Endothelial cell of umbilical vein (primary cell): ENCODE data around the gene SLC7A10. TPM values are rescaled to one million over a fixed set of nuclear protein-coding genes. Genes with fewer than 3 reads are reported as not detected.

Source experiments
- BruUV-seq: library from RNA; stranded (reverse); fragments of 400-500 nt; replicated peaks from 2 replicates; lab custom pipeline; 2021; lab: Mats Ljungman, UMichigan
- CTCF ChIA-PET: fragments of 300-600, 350-600 bp; sonication (Branson Sonifier 250); formaldehyde crosslinking; loops from one replicate; lab custom pipeline; 2021; ENCODE audit warnings: antibody characterized with exemption, inconsistent platforms; lab: Charles Lee
- POLR2A ChIA-PET: fragments of 300-600, 350-600 bp; sonication (Branson Sonifier 250); formaldehyde crosslinking; loops from one replicate; lab custom pipeline; 2021; ENCODE audit warnings: antibody characterized with exemption, inconsistent platforms; lab: Charles Lee
- DNase-seq: peaks from one replicate; pipeline ENCODE4 v3.0.0-alpha.2; 2011; ENCODE audit warnings: low read depth, low spot score
- FAIRE-seq: peaks from 2 replicates; lab custom pipeline; 2011; peaks lifted over from hg19 to GRCh38; lab: Jason Lieb, UNC
- H2AFZ ChIP-seq: 2 replicates; pipeline ENCODE4 v1.6.0; 2012; ENCODE audit warnings: low read depth, low read length, control low read depth, inconsistent platforms
- H3K27ac ChIP-seq: 2 replicates; pipeline ENCODE4 v1.5.1; 2011; ENCODE audit warnings: low read depth, mild to moderate bottlenecking, control low read depth, low read length, moderate library complexity; ENCODE audit not compliant: insufficient read depth
- H3K27me3 ChIP-seq, 2 experiments: 2 replicates each; pipeline versions ENCODE4 v1.6.0 to v1.6.1; 2011; ENCODE audit warnings: low read length in 2 of 2, mixed read lengths in 1 of 2; ENCODE audit not compliant: control insufficient read depth in 2 of 2, insufficient read depth in 2 of 2
- H3K36me3 ChIP-seq, 2 experiments: 2 replicates in 1 of 2; 3 replicates in 1 of 2; pipeline ENCODE4 v1.5.1; 2011; ENCODE audit warnings: low read length in 2 of 2, mild to moderate bottlenecking in 1 of 2, moderate library complexity in 1 of 2; ENCODE audit not compliant: control insufficient read depth in 2 of 2, insufficient read depth in 2 of 2; ENCODE audit errors: extremely low read depth in 1 of 2
- H3K4me1 ChIP-seq: 3 replicates; pipeline ENCODE4 v1.5.1; 2011; ENCODE audit warnings: mild to moderate bottlenecking, low read length; ENCODE audit not compliant: control insufficient read depth, insufficient read depth; ENCODE audit errors: extremely low read depth
- H3K4me2 ChIP-seq: 2 replicates; pipeline ENCODE4 v1.6.1; 2011; ENCODE audit warnings: low read length, control low read depth, mixed read lengths; ENCODE audit not compliant: insufficient read depth
- H3K4me3 ChIP-seq, 3 experiments: fragments of 200-600 bp in 1 of 3; sonication (generic), shearing (Covaris generic) in 1 of 3; replicated peaks in 1 of 3; 2 replicates each; pipeline ENCODE4 v1.5.1; 2011 to 2016; ENCODE audit warnings: control low read depth in 3 of 3, low read length in 3 of 3, mild to moderate bottlenecking in 2 of 3, inconsistent platforms in 1 of 3, low read depth in 1 of 3, moderate library complexity in 1 of 3; ENCODE audit not compliant: insufficient read depth in 1 of 3
- H3K79me2 ChIP-seq: 2 replicates; pipeline ENCODE4 v1.6.0; 2012; ENCODE audit warnings: low read length, inconsistent platforms; ENCODE audit not compliant: control insufficient read depth, insufficient read depth
- H3K9ac ChIP-seq: replicated peaks from 2 replicates; pipeline ENCODE3; 2011; ENCODE audit warnings: low read length, control low read depth; ENCODE audit not compliant: insufficient read depth; ENCODE audit errors: extremely low read depth
- H3K9me1 ChIP-seq: replicated peaks from 3 replicates; pipeline ENCODE4 v1.6.0; 2011; ENCODE audit warnings: mild to moderate bottlenecking, low read length; ENCODE audit not compliant: control insufficient read depth, insufficient read depth; ENCODE audit errors: extremely low read depth
- H3K9me3 ChIP-seq: replicated peaks from 2 replicates; pipeline ENCODE4 v1.5.1; 2012; ENCODE audit warnings: low read length, inconsistent platforms; ENCODE audit not compliant: control insufficient read depth, insufficient read depth
- H4K20me1 ChIP-seq: replicated peaks from 2 replicates; pipeline ENCODE3; 2011; ENCODE audit warnings: mild to moderate bottlenecking, low read length; ENCODE audit not compliant: control insufficient read depth, insufficient read depth; ENCODE audit errors: extremely low read depth
- CTCF ChIP-seq, 2 donors: IDR thresholded peaks; 1 replicate in 1 of 2; 2 replicates in 1 of 2; pipeline ENCODE4 v1.5.1; 2011; ENCODE audit warnings: low read length in 2 of 2, mild to moderate bottlenecking in 2 of 2, moderate library complexity in 2 of 2, control low read depth in 1 of 2, inconsistent platforms in 1 of 2, low read depth in 1 of 2; ENCODE audit not compliant: insufficient read depth in 1 of 2; ENCODE audit errors: extremely low read depth in 1 of 2
- EZH2 ChIP-seq: IDR thresholded peaks from 2 replicates; pipeline ENCODE4 v1.6.1; 2012; ENCODE audit warnings: borderline replicate concordance, low read depth, mild to moderate bottlenecking, moderate library complexity, low read length, inconsistent platforms; ENCODE audit not compliant: severe bottlenecking
- FOS ChIP-seq: IDR thresholded peaks from 2 replicates; pipeline ENCODE4 v1.6.1; 2011; ENCODE audit warnings: mild to moderate bottlenecking, low read length, moderate library complexity, borderline replicate concordance; ENCODE audit not compliant: insufficient read depth
- GATA2 ChIP-seq: IDR thresholded peaks from 2 replicates; pipeline ENCODE4 v1.7.0; 2011; ENCODE audit warnings: low read depth, mild to moderate bottlenecking, moderate library complexity, mixed read lengths, low read length; ENCODE audit not compliant: insufficient read length, insufficient read depth
- JUN ChIP-seq: IDR thresholded peaks from 2 replicates; pipeline ENCODE4 v1.6.1; 2011; ENCODE audit warnings: borderline replicate concordance, low read depth; ENCODE audit not compliant: insufficient read length, insufficient read depth
- MAX ChIP-seq: IDR thresholded peaks from 2 replicates; pipeline ENCODE4 v1.6.1; 2011; ENCODE audit not compliant: insufficient read depth, insufficient read length
- MYC ChIP-seq: IDR thresholded peaks from one replicate; pipeline ENCODE4 v1.6.1; 2011; ENCODE audit warnings: mild to moderate bottlenecking, low read depth, low read length
- POLR2A ChIP-seq: IDR thresholded peaks from 2 replicates; pipeline ENCODE4 v1.6.1; 2012; ENCODE audit warnings: low read depth, mild to moderate bottlenecking, control low read depth, low read length
- POLR2AphosphoS5 ChIP-seq: IDR thresholded peaks from 2 replicates; pipeline ENCODE4 v1.6.1; 2012; ENCODE audit warnings: low read depth, mild to moderate bottlenecking, control low read depth, low read length, moderate library complexity; ENCODE audit not compliant: insufficient read depth
- dilution Hi-C: fragments of 300-500 bp; cut with MboI; formaldehyde crosslinking; loops from one replicate; pipeline ENCODE4 v1.15.0; 2019; ENCODE audit warnings: low sequenced_read_pairs; ENCODE audit not compliant: extremely low pct_ligation_motif_present
- intact Hi-C: fragments of 100-400 bp; cut with micrococcal nuclease; formaldehyde crosslinking; loops from one replicate; pipeline ENCODE4 v1.10.0; 2022
- polyA plus RNA-seq, 4 experiments: library from polyadenylated mRNA; depleted of rRNA in 3 of 4; stranded (reverse) in 3 of 4; unstranded in 1 of 4; fragments of >200 nt; gene quantifications; 2 replicates each; pipeline versions ENCODE4 v1.2.1 to v1.2.3, GENCODE V29; 2011 to 2012; ENCODE audit warnings: missing spikeins in 1 of 4
- total RNA-seq: library from RNA; stranded (reverse); gene quantifications from 2 replicates; pipeline ENCODE4 v1.2.3, GENCODE V29; 2021

SLC7A10 gene
- total and polyA plus RNA-seq, 2 donors (not counting 3 experiments of a cell fraction or from before 2014, with no cell fraction given) = not detected

- DNase-seq = peak; percentile 2
- intact Hi-C loops (no loop called here), dilution Hi-C loops (no loop called here)
- Histone ChIP-seq H3K27ac (no peak overlapping the region), H3K4me2 (no peak overlapping the region), H3K36me3 (no peaks in the 10 kb centered on the region), H4K20me1 (no peaks in the 10 kb centered on the region), H3K27me3 (no peaks in the 10 kb centered on the region), H3K9me1 (no peaks in the 10 kb centered on the region), H3K79me2 (no peaks in the 10 kb centered on the region), H3K9ac (no peak overlapping the region), H3K4me3 (no peak overlapping the region), H2AFZ (no peak overlapping the region), H3K4me1 (no peaks in the 10 kb centered on the region), H3K9me3 (no peaks in the 10 kb centered on the region)
- no TSS peak for BruUV-seq
- ChIA-PET CTCF (interaction anchor here (1.4 kb wide), 1 partner anchor 90 kb away, joined by 3 read pairs; no protein-coding TSS in a partner anchor), POLR2A (no interaction called here)
- TF ChIP-seq MAX = peak; percentile 45
- TF ChIP-seq FOS = no peak
- no peak for FAIRE-seq
Observed at GRCh38 chr19:33273881-33274662, 48.4 kb upstream of the SLC7A10 start.

- intact Hi-C loops = no loop called here
- DNase-seq (no peak), FAIRE-seq (no peak)
- H4K20me1 ChIP-seq = no peaks in the 10 kb centered on the region
- H3K4me1 ChIP-seq = no peaks in the 10 kb centered on the region
- H3K79me2 ChIP-seq = no peaks in the 10 kb centered on the region
- POLR2A ChIA-PET = no interaction called here
- no peak for TF ChIP-seq MAX
- TF ChIP-seq EZH2 = no peak
- no peak for TF ChIP-seq POLR2A
- TF ChIP-seq JUN = no peak
- TF ChIP-seq POLR2AphosphoS5 = no peak
- TF ChIP-seq CTCF (IDR thresholded peaks at IDR 0.05; ENCODE audit: extremely low read depth in 1 of 2, insufficient read depth in 1 of 2, low read depth in 1 of 2, low read length in 2 of 2) = no peak
- TF ChIP-seq FOS = no peak
- no peak for TF ChIP-seq GATA2
- no peak for TF ChIP-seq MYC
- BruUV-seq = no TSS peak
- CTCF ChIA-PET = no interaction called here
- H3K9ac ChIP-seq = no peak overlapping the region
- H2AFZ ChIP-seq = no peak overlapping the region
- H3K36me3 ChIP-seq = no peaks in the 10 kb centered on the region
- H3K4me2 ChIP-seq = no peak overlapping the region
- dilution Hi-C loops = no loop called here
- no peaks in the 10 kb centered on the region for H3K27me3 ChIP-seq
- H3K27ac ChIP-seq = no peak overlapping the region
- no peaks in the 10 kb centered on the region for H3K9me3 ChIP-seq
- no peak overlapping the region for H3K4me3 ChIP-seq
- no peaks in the 10 kb centered on the region for H3K9me1 ChIP-seq
Observed at GRCh38 chr19:33273065-33273736, 47.6 kb upstream of the SLC7A10 start.
